K562 (cell line): ENCODE measurements around the gene COPS6. TPM values are rescaled to one million over a fixed set of nuclear protein-coding genes. Genes with fewer than 3 reads are reported as not detected.

Experiments used
- ATAC-seq: fragments of 200-7000 bp; cut with Tn5 transposase; 3 replicates; pipeline ENCODE4 v1.9.1; 2020; ENCODE audit warnings: moderate library complexity
- BruUV-seq: library from RNA; stranded (reverse); fragments of 400-500 nt; replicated peaks from 2 replicates; lab custom pipeline; 2021; lab: Mats Ljungman, UMichigan
- CTCF ChIA-PET: fragments of 300-600 bp; formaldehyde crosslinking; extraction: SDS; loops from one replicate; lab custom pipeline; 2021; ENCODE audit warnings: low intra/inter-chr PET ratio; lab: Yijun Ruan, JAX
- POLR2A ChIA-PET: fragments of 300-600, 350-650 bp; sonication (Branson Sonifier 250); formaldehyde crosslinking; extraction: SDS; loops from one replicate; lab custom pipeline; 2021; ENCODE audit warnings: antibody characterized with exemption, inconsistent platforms; lab: Yijun Ruan, JAX
- DNase-seq, 4 experiments: peaks; one replicate each; pipeline versions ENCODE4 v3.0.0 to v3.0.0-alpha.2; 2011 to 2018; ENCODE audit warnings: low spot score in 3 of 4, mixed read lengths in 3 of 4; ENCODE audit errors: extremely low read depth in 1 of 4
- FAIRE-seq: peaks from 2 replicates; lab custom pipeline; 2011; peaks lifted over from hg19 to GRCh38; lab: Jason Lieb, UNC
- H2AFZ ChIP-seq: 2 replicates; pipeline ENCODE4 v1.6.0; 2011; ENCODE audit warnings: low read depth, low read length, control low read depth, inconsistent platforms
- H3K27ac ChIP-seq: fragments of 200-600 bp; 3 replicates; pipeline ENCODE4 v1.8.0; 2011; ENCODE audit warnings: low read depth, mild to moderate bottlenecking, control low read depth, inconsistent platforms, low read length, moderate library complexity, mixed read lengths; ENCODE audit errors: extremely low read depth
- H3K27me3 ChIP-seq, 2 experiments: fragments of 300-600 bp in 1 of 2; 2 replicates in 1 of 2; 3 replicates in 1 of 2; pipeline versions ENCODE4 v1.6.0 to v1.8.0; 2011; ENCODE audit warnings: inconsistent platforms in 2 of 2, low read length in 2 of 2, mild to moderate bottlenecking in 1 of 2, mixed read lengths in 1 of 2, moderate library complexity in 1 of 2; ENCODE audit not compliant: control insufficient read depth in 2 of 2, insufficient read depth in 2 of 2
- H3K36me3 ChIP-seq: fragments of 300-600 bp; 3 replicates; pipeline ENCODE4 v1.8.0; 2011; ENCODE audit warnings: mild to moderate bottlenecking, low read length, inconsistent platforms; ENCODE audit not compliant: control insufficient read depth, insufficient read depth
- H3K4me1 ChIP-seq, 2 experiments: fragments of 200-600 bp in 1 of 2; replicated peaks in 1 of 2; 2 replicates in 1 of 2; 3 replicates in 1 of 2; pipeline versions ENCODE4 v1.5.1 to v1.8.0; 2011; ENCODE audit warnings: inconsistent platforms in 2 of 2, low read length in 2 of 2, mild to moderate bottlenecking in 1 of 2, mixed read lengths in 1 of 2, moderate library complexity in 1 of 2; ENCODE audit not compliant: control insufficient read depth in 2 of 2, insufficient read depth in 2 of 2
- H3K4me2 ChIP-seq: 2 replicates; pipeline ENCODE4 v1.6.1; 2011; ENCODE audit warnings: low read length, control low read depth, inconsistent platforms, mixed read lengths; ENCODE audit not compliant: insufficient read depth
- H3K4me3 ChIP-seq: fragments of 200-600 bp; sonication (generic), shearing (Covaris generic); 2 replicates; pipeline ENCODE4 v1.5.1; 2016; ENCODE audit warnings: control low read depth, inconsistent platforms
- H3K79me2 ChIP-seq: fragments of 200-600 bp; 3 replicates; pipeline ENCODE4 v1.8.0; 2011; ENCODE audit warnings: low read length, inconsistent platforms; ENCODE audit not compliant: control insufficient read depth, insufficient read depth
- H3K9ac ChIP-seq, 2 experiments: 2 replicates each; pipeline versions ENCODE4 v1.6.0 to v1.6.1; 2011; ENCODE audit warnings: low read depth in 2 of 2, low read length in 2 of 2, control low read depth in 1 of 2, inconsistent platforms in 1 of 2, mild to moderate bottlenecking in 1 of 2, mixed read lengths in 1 of 2; ENCODE audit not compliant: insufficient read depth in 1 of 2
- H3K9me1 ChIP-seq: one replicate; pipeline ENCODE4 v1.6.0; 2011; ENCODE audit warnings: inconsistent platforms, mild to moderate bottlenecking, low read length, moderate library complexity; ENCODE audit not compliant: control insufficient read depth, insufficient read depth
- H3K9me3 ChIP-seq: replicated peaks from 2 replicates; pipeline ENCODE4 v1.5.1; 2011; ENCODE audit warnings: low read depth, low read length, inconsistent platforms; ENCODE audit not compliant: control insufficient read depth, insufficient read depth
- H4K20me1 ChIP-seq: replicated peaks from 2 replicates; pipeline ENCODE4 v1.6.1; 2011; ENCODE audit warnings: low read length, inconsistent platforms, mixed read lengths; ENCODE audit not compliant: control insufficient read depth, insufficient read depth
- C11orf30 ChIP-seq: fragments of 450-650 bp; IDR thresholded peaks from 2 replicates; pipeline ENCODE4 v1.6.1; 2016; ENCODE audit warnings: low read depth, mild to moderate bottlenecking
- DACH1 ChIP-seq: fragments of 450-650 bp; IDR thresholded peaks from 2 replicates; pipeline ENCODE4 v1.6.1; 2018; ENCODE audit not compliant: partially characterized antibody
- E2F4 ChIP-seq: sonication (generic); formaldehyde crosslinking; IDR thresholded peaks from 2 replicates; pipeline ENCODE4 v1.8.0; 2022; ENCODE audit warnings: mild to moderate bottlenecking, low read depth, missing genetic modification reagents
- IRF9 ChIP-seq: fragments of 450-650 bp; IDR thresholded peaks from 2 replicates; pipeline ENCODE4 v1.6.1; 2016; ENCODE audit warnings: missing biosample characterization, missing genetic modification characterization
- JUN ChIP-seq, 2 experiments: sonication (generic) in 1 of 2; formaldehyde crosslinking in 1 of 2; IDR thresholded peaks; 2 replicates each; pipeline versions ENCODE4 v1.6.1 to v1.8.0; 2012 to 2022; ENCODE audit warnings: borderline replicate concordance in 2 of 2, mild to moderate bottlenecking in 2 of 2, improper control_type of control experiment in 1 of 2, low read depth in 1 of 2, low read length in 1 of 2, missing genetic modification reagents in 1 of 2
- KLF6 ChIP-seq: fragments of 250-450 bp; sonication (Bioruptor Pico); IDR thresholded peaks from 2 replicates; pipeline ENCODE4 v1.4.0; 2020; ENCODE audit warnings: mild to moderate bottlenecking, moderate library complexity, borderline replicate concordance
- NFRKB ChIP-seq: fragments of 450-650 bp; IDR thresholded peaks from 2 replicates; pipeline ENCODE4 v1.6.1; 2016; ENCODE audit warnings: low read depth
- NFXL1 ChIP-seq: fragments of 450-650 bp; formaldehyde crosslinking; IDR thresholded peaks from 2 replicates; pipeline ENCODE4 v1.4.0; 2021; ENCODE audit warnings: mild to moderate bottlenecking
- NONO ChIP-seq, 2 experiments: fragments of 200-400 bp in 1 of 2; fragments of 450-650 bp in 1 of 2; formaldehyde crosslinking in 1 of 2; IDR thresholded peaks; 2 replicates each; pipeline ENCODE4 v1.6.1; 2017; ENCODE audit warnings: low read depth in 2 of 2, mild to moderate bottlenecking in 2 of 2, moderate library complexity in 2 of 2, low read length in 1 of 2
- TAF7 ChIP-seq: fragments of 450-650 bp; IDR thresholded peaks from 2 replicates; pipeline ENCODE4 v1.6.1; 2016; ENCODE audit warnings: missing genetic modification characterization, missing compliant biosample characterization
- ZNF23 ChIP-seq: fragments of 250-450 bp; sonication (Bioruptor Pico); IDR thresholded peaks from 2 replicates; pipeline ENCODE4 v1.4.0; 2020; ENCODE audit warnings: mild to moderate bottlenecking
- ZNF239 ChIP-seq: fragments of 250-450 bp; sonication (Bioruptor Pico); IDR thresholded peaks from 2 replicates; pipeline ENCODE4 v1.4.0; 2020; ENCODE audit warnings: mild to moderate bottlenecking
- ZNF274 ChIP-seq: IDR thresholded peaks from 2 replicates; pipeline ENCODE4 v1.6.1; 2011; ENCODE audit warnings: low read depth, mild to moderate bottlenecking, low read length, moderate library complexity, borderline replicate concordance
- ZNF395 ChIP-seq: fragments of 200-800 bp; sonication (Bioruptor generic); IDR thresholded peaks from 2 replicates; pipeline ENCODE4 v1.6.1; 2017; ENCODE audit warnings: missing genetic modification characterization, missing compliant biosample characterization
- ZNF436 ChIP-seq: fragments of 250-450, 450-650 bp; sonication (Bioruptor Pico); formaldehyde crosslinking; IDR thresholded peaks from 2 replicates; pipeline ENCODE4 v1.7.0; 2020; ENCODE audit warnings: mild to moderate bottlenecking
- ZNF778 ChIP-seq: fragments of 450-650 bp; formaldehyde crosslinking; IDR thresholded peaks from 2 replicates; pipeline ENCODE4 v1.4.0; 2020; ENCODE audit warnings: mild to moderate bottlenecking, moderate library complexity
- ZSCAN29 ChIP-seq: fragments of 450-650 bp; IDR thresholded peaks from 2 replicates; pipeline ENCODE4 v1.6.1; 2017
- WGBS: fragments of 100-300 bp; shearing (Covaris generic); methylation state at CpG from one replicate; pipeline ENCODE4 v1.1.6; 2016; ENCODE audit warnings: low coverage, mixed read lengths; ENCODE audit not compliant: insufficient coverage; ENCODE audit errors: missing lambda C conversion rate; 5-methylcytosine and 5-hydroxymethylcytosine counted together
- in situ Hi-C: fragments of 300-500 bp; cut with MboI; formaldehyde crosslinking; loops from 4 replicates; pipeline ENCODE4 v1.15.0; 2018; ENCODE audit warnings: inconsistent platforms, mixed read lengths
- intact Hi-C: fragments of 100-400 bp; cut with micrococcal nuclease; formaldehyde crosslinking; loops from 2 replicates; pipeline ENCODE4 v1.14.2; 2022
- polyA plus RNA-seq, 8 experiments: library from polyadenylated mRNA; depleted of rRNA in 4 of 8; stranded (reverse) in 5 of 8; unstranded in 3 of 8; fragments of >200 nt; fragmentation: Nextera tagmentation in 2 of 8; fragmentation: Illumina TruSeq in 1 of 8; extraction: Ambion mirVana in 2 of 8; extraction: Trizol in 1 of 8; gene quantifications; 2 replicates each; pipeline versions ENCODE4 v1.2.1 to v1.2.3, GENCODE V29; 2011 to 2014; ENCODE audit warnings: inconsistent platforms in 1 of 8, missing spikeins in 1 of 8
- total RNA-seq, 7 experiments: library from RNA; depleted of rRNA in 6 of 7; stranded (reverse); fragments of >200 nt in 6 of 7; fragmentation: Illumina TruSeq in 2 of 7; extraction: Trizol in 2 of 7; gene quantifications; 2 replicates each; pipeline versions ENCODE4 v1.2.1 to v1.2.3, GENCODE V29; 2011 to 2021; ENCODE audit warnings: low replicate concordance in 1 of 7

COPS6 gene
- total and polyA plus RNA-seq, 9 of the 15 experiments (the other 6 are each of a cell fraction or from before 2014, with no cell fraction given): 63.0 to 331 (median 168) TPM

- DNase-seq: peak; percentile 99 to 100 (median 99)
- H3K9ac ChIP-seq: peak within 1 kb of the TSS; percentile 86 to 88
- WGBS: under 1% methylated on average over 49 of the region's 49 CpGs
- no peaks in the 10 kb centered on the region for H3K9me1 ChIP-seq
- peaks cover 17% of the 10 kb centered on the region for H3K79me2 ChIP-seq
- peaks cover 3% of the 10 kb centered on the region; the same call in 1 of the 3 replicates for H3K36me3 ChIP-seq
- peak; percentile 88 for ATAC-seq
- H3K9me3 ChIP-seq: no peaks in the 10 kb centered on the region
- H3K4me3 ChIP-seq: peak within 1 kb of the TSS; percentile 72
- intact Hi-C loops: loop anchor here (1.0 to 2.0 kb wide), 2 partner anchors 19 to 37 kb away; partner anchors contain the start of genes AP4M1 and MCM7
- peak within 1 kb of the TSS; percentile 88 for H3K27ac ChIP-seq
- ChIA-PET CTCF (no interaction called here), POLR2A (interaction anchor here (0.7 to 1.7 kb wide), 3 partner anchors 12 to 18 kb away, joined by 3 to 15 read pairs (median 3); partner anchors contain the start of genes AP4M1 and MCM7)
- in situ Hi-C loops: loop anchor here (10.0 kb wide), 1 partner anchor 1715 kb away; no protein-coding TSS in a partner anchor
- H3K27me3 ChIP-seq: no peaks in the 10 kb centered on the region
- H4K20me1 ChIP-seq: 0 out of 2 replicates have a peak, but pooled peaks cover 4% of the 10 kb centered on the region
- FAIRE-seq: peak; percentile 93
- peaks cover 22 to 40% of the 10 kb centered on the region in 2 experiments for H3K4me1 ChIP-seq
- H3K4me2 ChIP-seq: peak within 1 kb of the TSS; percentile 99
- no TSS peak for BruUV-seq
- peak within 1 kb of the TSS; percentile 95 for H2AFZ ChIP-seq
- TF ChIP-seq ZSCAN29 (no peak), ZNF778 (CRISPR knock-in tag) (no peak), ZNF395 (CRISPR knock-in tag) (no peak; the same call in 1 of the 2 replicates), DACH1 (no peak), ZNF239 (CRISPR knock-in tag) (peak; percentile 31; the same call in 1 of the 2 replicates), TAF7 (tag) (peak; percentile 100), ZNF436 (CRISPR knock-in tag) (no peak), ZNF274 (no peak), C11orf30 (peak; percentile 90), IRF9 (no peak), NFXL1 (CRISPR knock-in tag) (no peak), JUN (IDR thresholded peaks at IDR 0.05; ENCODE audit: borderline replicate concordance, low read depth, low read length) (0 out of 2 replicates have a peak, but pooled peaks have one; percentile 55), JUN (CRISPR knock-in tag; IDR thresholded peaks at IDR 0.05; ENCODE audit: borderline replicate concordance) (no peak), E2F4 (CRISPR knock-in tag) (0 out of 2 replicates have a peak, but pooled peaks have one; percentile 15), NONO (IDR thresholded peaks at IDR 0.05; ENCODE audit: low read depth in 2 of 2, low read length in 1 of 2) (peak in 1 of 2 experiments; percentile 21; a peak in 2 of 4 replicates), NFRKB (peak; percentile 94), ZNF23 (0 out of 2 replicates have a peak, but pooled peaks have one; percentile 65), KLF6 (CRISPR knock-in tag) (peak; percentile 80; the same call in 1 of the 2 replicates)
These were observed 30.6 kb downstream of the COPS6 start, which contains the start of the genes CNPY4 and TAF6 for GRCh38 chr7:100119072-100119969. Gene CNPY4 (plus strand): TSS chr7:100119634. CDS start chr7:100119745, 111 bp downstream. Gene TAF6 (minus strand): TSS chr7:100119358. CDS start chr7:100114209, 5,149 bp downstream.
